OCI-M2 (cell line): ENCODE results near the gene KLK12.

Experiments used
- DNase-seq: peaks from one replicate; lab custom pipeline; 2025; ENCODE audit not compliant: unreplicated experiment; lab: John Stamatoyannopoulos, UW

Gene KLK12

GRCh38 chr19:50983625-50984292 lies 51.0 kb downstream of the KLK12 start, which contains the start of gene KLK7:
TSS of gene KLK7 (minus strand) at chr19:50983917. CDS start at chr19:50982399, 1,518 bp downstream.
- DNase-seq: no peak

GRCh38 chr19:50982186-50982585 lies 52.6 kb downstream of the KLK12 start:
- DNase-seq: no peak

- no peak for DNase-seq
Observed at GRCh38 chr19:50981587-50982146, 53.1 kb downstream of the KLK12 start.

- no peak for DNase-seq
Observed at GRCh38 chr19:50980208-50980607, 54.6 kb downstream of the KLK12 start.

GRCh38 chr19:50979758-50980157 lies 55.0 kb downstream of the KLK12 start:
- no peak for DNase-seq
